Fibroblast of lung (primary cell): ENCODE measurements around the gene SEZ6L.

Experiments
- CTCF ChIP-seq, 2 donors: IDR thresholded peaks in 1 of 2; conservative IDR thresholded peaks in 1 of 2; 1 replicate in 1 of 2; 2 replicates in 1 of 2; pipeline ENCODE4 v1.5.1; 2011 to 2012; ENCODE audit warnings: low read length in 2 of 2, control low read depth in 1 of 2, inconsistent platforms in 1 of 2, low read depth in 1 of 2, mild to moderate bottlenecking in 1 of 2
- EZH2 ChIP-seq: IDR thresholded peaks from 2 replicates; pipeline ENCODE4 v1.5.1; 2012; ENCODE audit warnings: low read length, control low read depth, mild to moderate bottlenecking; ENCODE audit errors: missing control alignments

GRCh38 chr22:26395926-26396325 lies 226.7 kb downstream of the SEZ6L start:
- TF ChIP-seq CTCF (conservative IDR thresholded peaks at IDR 0.05 in 1 of 2, IDR thresholded peaks at IDR 0.05 in 1 of 2; ENCODE audit: low read depth in 1 of 2, low read length in 2 of 2): no peak
- TF ChIP-seq EZH2: no peak
